Measurements from ENCODE around the gene BMP5.

Gene BMP5

GRCh38 chr6:55892749-55893357 is 17.5 kb upstream of the BMP5 start:
- ATAC-seq = no peak
- Mint-ChIP-seq H3K4me1 (no peaks in the 10 kb centered on the region), H3K36me3 (no peaks in the 10 kb centered on the region), H3K9me3 (peaks cover 12% of the 10 kb centered on the region), H3K27ac (no peak overlapping the region), H3K4me3 (no peak overlapping the region)
- no peak for DNase-seq (ENCODE audit: low spot score in 2 of 2)

- Mint-ChIP-seq H3K36me3 (no peaks in the 10 kb centered on the region), H3K4me1 (no peaks in the 10 kb centered on the region), H3K4me3 (no peak overlapping the region), H3K9me3 (peaks cover 3% of the 10 kb centered on the region), H3K27ac (no peak overlapping the region)
- DNase-seq (ENCODE audit: low spot score in 2 of 2) (no peak), ATAC-seq (no peak)
Measured at GRCh38 chr6:55888917-55889316, 13.5 kb upstream of the BMP5 start.

GRCh38 chr6:55886185-55886836 is 10.9 kb upstream of the BMP5 start:
- Mint-ChIP-seq H3K36me3 (no peaks in the 10 kb centered on the region), H3K9me3 (peaks cover 5% of the 10 kb centered on the region), H3K4me1 (no peaks in the 10 kb centered on the region), H3K4me3 (no peak overlapping the region), H3K27ac (no peak overlapping the region)
- DNase-seq (ENCODE audit: low spot score in 2 of 2) (no peak), ATAC-seq (no peak)

- H3K27ac Mint-ChIP-seq = no peak overlapping the region
- peaks cover 13% of the 10 kb centered on the region for H3K9me3 Mint-ChIP-seq
- no peaks in the 10 kb centered on the region for H3K4me1 Mint-ChIP-seq
- H3K4me3 Mint-ChIP-seq = no peak overlapping the region
- no peaks in the 10 kb centered on the region for H3K36me3 Mint-ChIP-seq
- DNase-seq (ENCODE audit: low spot score in 2 of 2) (no peak), ATAC-seq (no peak)
Measured at GRCh38 chr6:55882718-55883569, 7.6 kb upstream of the BMP5 start.

- H3K4me3 Mint-ChIP-seq = no peak overlapping the region
- H3K4me1 Mint-ChIP-seq = no peaks in the 10 kb centered on the region
- no peaks in the 10 kb centered on the region for H3K36me3 Mint-ChIP-seq
- DNase-seq (ENCODE audit: low spot score in 2 of 2) (no peak), ATAC-seq (no peak)
- H3K27ac Mint-ChIP-seq = no peak overlapping the region
- peaks cover 16% of the 10 kb centered on the region for H3K9me3 Mint-ChIP-seq
Measured at GRCh38 chr6:55877283-55877682, 1.9 kb upstream of the BMP5 start.

GRCh38 chr6:55874316-55874715 is 1.1 kb downstream of the BMP5 start:
- no peak for ATAC-seq
- H3K9me3 Mint-ChIP-seq = peaks cover 16% of the 10 kb centered on the region
- H3K27ac Mint-ChIP-seq = no peak overlapping the region
- H3K36me3 Mint-ChIP-seq = no peaks in the 10 kb centered on the region
- no peak overlapping the region for H3K4me3 Mint-ChIP-seq
- no peaks in the 10 kb centered on the region for H3K4me1 Mint-ChIP-seq
- no peak for DNase-seq (ENCODE audit: low spot score in 2 of 2)

- Mint-ChIP-seq H3K9me3 (peaks cover 12% of the 10 kb centered on the region), H3K4me1 (no peaks in the 10 kb centered on the region), H3K36me3 (no peaks in the 10 kb centered on the region), H3K27ac (no peak overlapping the region), H3K4me3 (no peak overlapping the region)
- DNase-seq (ENCODE audit: low spot score in 2 of 2) = no peak
- no peak for ATAC-seq
Measured at GRCh38 chr6:55872866-55873265, 2.5 kb downstream of the BMP5 start.

GRCh38 chr6:55870181-55870813 is 5.1 kb downstream of the BMP5 start:
- DNase-seq (ENCODE audit: low spot score in 2 of 2) = no peak
- Mint-ChIP-seq H3K4me1 (no peaks in the 10 kb centered on the region), H3K27ac (no peak overlapping the region), H3K9me3 (peaks cover 19% of the 10 kb centered on the region), H3K36me3 (no peaks in the 10 kb centered on the region), H3K4me3 (no peak overlapping the region)
- no peak for ATAC-seq

GRCh38 chr6:55869674-55870073 is 5.7 kb downstream of the BMP5 start:
- no peak overlapping the region for H3K27ac Mint-ChIP-seq
- H3K4me3 Mint-ChIP-seq = no peak overlapping the region
- no peaks in the 10 kb centered on the region for H3K4me1 Mint-ChIP-seq
- H3K9me3 Mint-ChIP-seq = peaks cover 17% of the 10 kb centered on the region
- no peak for DNase-seq (ENCODE audit: low spot score in 2 of 2)
- no peak for ATAC-seq
- no peaks in the 10 kb centered on the region for H3K36me3 Mint-ChIP-seq

- Mint-ChIP-seq H3K4me1 (no peaks in the 10 kb centered on the region), H3K4me3 (no peak overlapping the region), H3K9me3 (peaks cover 20% of the 10 kb centered on the region), H3K27ac (no peak overlapping the region), H3K36me3 (no peaks in the 10 kb centered on the region)
- peak; percentile 79 for ATAC-seq
- DNase-seq (ENCODE audit: low spot score in 2 of 2) = no peak
Measured at GRCh38 chr6:55868771-55869479, 6.5 kb downstream of the BMP5 start.

- Mint-ChIP-seq H3K27ac (no peak overlapping the region), H3K9me3 (peaks cover 20% of the 10 kb centered on the region), H3K4me3 (no peak overlapping the region), H3K36me3 (no peaks in the 10 kb centered on the region), H3K4me1 (no peaks in the 10 kb centered on the region)
- no peak for ATAC-seq
- no peak for DNase-seq (ENCODE audit: low spot score in 2 of 2)
Measured at GRCh38 chr6:55868176-55868575, 7.2 kb downstream of the BMP5 start.

GRCh38 chr6:55866128-55866527 is 9.3 kb downstream of the BMP5 start:
- ATAC-seq (no peak), DNase-seq (ENCODE audit: low spot score in 2 of 2) (no peak)
- no peak overlapping the region for H3K4me3 Mint-ChIP-seq
- peaks cover 23% of the 10 kb centered on the region for H3K9me3 Mint-ChIP-seq
- no peaks in the 10 kb centered on the region for H3K4me1 Mint-ChIP-seq
- no peak overlapping the region for H3K27ac Mint-ChIP-seq
- H3K36me3 Mint-ChIP-seq = no peaks in the 10 kb centered on the region

GRCh38 chr6:55853008-55854001 is 22.1 kb downstream of the BMP5 start:
- H3K4me3 Mint-ChIP-seq = no peak overlapping the region
- DNase-seq (ENCODE audit: low spot score in 2 of 2) = no peak
- no peak overlapping the region for H3K27ac Mint-ChIP-seq
- H3K36me3 Mint-ChIP-seq = no peaks in the 10 kb centered on the region
- H3K4me1 Mint-ChIP-seq = no peaks in the 10 kb centered on the region
- ATAC-seq = no peak
- H3K9me3 Mint-ChIP-seq = peaks cover 13% of the 10 kb centered on the region

- H3K4me1 Mint-ChIP-seq = no peaks in the 10 kb centered on the region
- H3K36me3 Mint-ChIP-seq = no peaks in the 10 kb centered on the region
- no peak for ATAC-seq
- no peak for DNase-seq (ENCODE audit: low spot score in 2 of 2)
- no peak overlapping the region for H3K27ac Mint-ChIP-seq
- no peak overlapping the region for H3K4me3 Mint-ChIP-seq
- H3K9me3 Mint-ChIP-seq = peaks cover 13% of the 10 kb centered on the region
Measured at GRCh38 chr6:55841341-55841740, 34.0 kb downstream of the BMP5 start.

Data from stimulated activated effector memory CD8-positive, alpha-beta T cell treated with anti-CD3 and anti-CD28 coated beads, Interleukin-12 subunit alpha, Interleukin-12 subunit beta, amount 100 ng/mL, for 72 hours (primary cell).